Measurements from ENCODE around the gene ID3. TPM values are rescaled to one million over a fixed set of nuclear protein-coding genes. Genes with fewer than 3 reads are reported as not detected.

The ID3 gene
- total RNA-seq, 1 donor from 2014 or later: 99.9 TPM

GRCh38 chr1:23530747-23531561 lies 28.3 kb downstream of the ID3 start, which contains the start of gene E2F2:
Gene E2F2 (minus strand): TSS chr1:23531233. CDS start chr1:23530793, 440 bp downstream.
- Mint-ChIP-seq H3K4me3 (peak within 1 kb of the TSS; percentile 91), H3K27me3 (ENCODE audit: insufficient read depth, low read depth) (peaks cover 9% of the 10 kb centered on the region), H3K9me3 (no peaks in the 10 kb centered on the region), H3K27ac (peak within 1 kb of the TSS; percentile 33), H3K36me3 (no peaks in the 10 kb centered on the region), H3K4me1 (peaks cover 45% of the 10 kb centered on the region)
- Histone ChIP-seq H3K4me2 (peak within 1 kb of the TSS; percentile 88), H3K27me3 (peaks cover 22% of the 10 kb centered on the region), H4K20me1 (ENCODE audit: low read depth) (peaks cover 20% of the 10 kb centered on the region), H3K4me1 (peaks cover 20% of the 10 kb centered on the region), H2AFZ (replicated peaks) (peak within 1 kb of the TSS; percentile 99), H3F3A (ENCODE audit: low read depth) (peaks cover 36% of the 10 kb centered on the region), H3K27ac (no peak within 1 kb of the TSS), H3K79me2 (ENCODE audit: low read depth) (peaks cover 12% of the 10 kb centered on the region), H3K9me3 (ENCODE audit: low read depth) (no peaks in the 10 kb centered on the region), H3K36me3 (no peaks in the 10 kb centered on the region), H3K9ac (no peak within 1 kb of the TSS), H3K4me3 (peak within 1 kb of the TSS; percentile 65)
- no peak for TF ChIP-seq EZH2 (IDR thresholded peaks at IDR 0.05)
- TF ChIP-seq EZH2phosphoT487 (IDR thresholded peaks at IDR 0.05): peak; percentile 50
- peak; percentile 34 for TF ChIP-seq CTCF (IDR thresholded peaks at IDR 0.05)
- DNase-seq (ENCODE audit: low spot score): peak; percentile 94

GRCh38 chr1:23530087-23530746 lies 29.1 kb downstream of the ID3 start:
- Histone ChIP-seq H2AFZ (replicated peaks) (peak overlapping the region; percentile 99), H3K4me1 (peaks cover 28% of the 10 kb centered on the region), H4K20me1 (ENCODE audit: low read depth) (peaks cover 28% of the 10 kb centered on the region), H3K27ac (no peak overlapping the region), H3K36me3 (no peaks in the 10 kb centered on the region), H3K79me2 (ENCODE audit: low read depth) (peaks cover 12% of the 10 kb centered on the region), H3F3A (ENCODE audit: low read depth) (peaks cover 43% of the 10 kb centered on the region), H3K4me2 (peak overlapping the region; percentile 88), H3K27me3 (peaks cover 22% of the 10 kb centered on the region), H3K9ac (no peak overlapping the region), H3K9me3 (ENCODE audit: low read depth) (no peaks in the 10 kb centered on the region), H3K4me3 (peak overlapping the region; percentile 65)
- Mint-ChIP-seq H3K27me3 (ENCODE audit: insufficient read depth, low read depth) (peaks cover 9% of the 10 kb centered on the region), H3K9me3 (no peaks in the 10 kb centered on the region), H3K4me1 (peaks cover 53% of the 10 kb centered on the region), H3K4me3 (peak overlapping the region; percentile 89), H3K27ac (no peak overlapping the region), H3K36me3 (no peaks in the 10 kb centered on the region)
- TF ChIP-seq EZH2 (IDR thresholded peaks at IDR 0.05) (no peak), CTCF (IDR thresholded peaks at IDR 0.05) (no peak), EZH2phosphoT487 (IDR thresholded peaks at IDR 0.05) (no peak)
- peak; percentile 16 for DNase-seq (ENCODE audit: low spot score)

GRCh38 chr1:23529146-23530086 lies 29.9 kb downstream of the ID3 start:
- peak overlapping the region; percentile 88 for H3K4me2 ChIP-seq

More at GRCh38 chr1:23529146-23530086, 29.9 kb downstream of the ID3 start:
- DNase-seq (ENCODE audit: low spot score): no peak
- Mint-ChIP-seq H3K36me3 (no peaks in the 10 kb centered on the region), H3K27me3 (ENCODE audit: insufficient read depth, low read depth) (peaks cover 10% of the 10 kb centered on the region), H3K4me1 (peaks cover 56% of the 10 kb centered on the region), H3K27ac (peak overlapping the region; percentile 69), H3K4me3 (peak overlapping the region; percentile 89), H3K9me3 (no peaks in the 10 kb centered on the region)
- Histone ChIP-seq H3K27ac (no peak overlapping the region), H3K4me1 (peaks cover 36% of the 10 kb centered on the region), H3K27me3 (peaks cover 22% of the 10 kb centered on the region), H3K9ac (no peak overlapping the region), H2AFZ (replicated peaks) (no peak overlapping the region), H3K9me3 (ENCODE audit: low read depth) (no peaks in the 10 kb centered on the region), H3K4me3 (peak overlapping the region; percentile 65), H4K20me1 (ENCODE audit: low read depth) (peaks cover 36% of the 10 kb centered on the region), H3K36me3 (no peaks in the 10 kb centered on the region), H3K79me2 (ENCODE audit: low read depth) (peaks cover 12% of the 10 kb centered on the region), H3F3A (ENCODE audit: low read depth) (peaks cover 45% of the 10 kb centered on the region)
- TF ChIP-seq CTCF (IDR thresholded peaks at IDR 0.05) (no peak), EZH2phosphoT487 (IDR thresholded peaks at IDR 0.05) (no peak), EZH2 (IDR thresholded peaks at IDR 0.05) (no peak)

All from neural progenitor cell (in vitro differentiated cells).